Measurements from ENCODE around the gene FBXW5.
A peak's percentile ranks its signal among the peaks of the same experiment; 100 is the strongest.

The FBXW5 gene

GRCh38 chr9:136952321-136952850 is 7.8 kb upstream of the FBXW5 start:
- no peak for DNase-seq (ENCODE audit: low read depth, low spot score)
- H3K4me3 ChIP-seq (ENCODE audit: low read length): no peak overlapping the region

- no peak within 1 kb of the TSS for H3K4me3 ChIP-seq (ENCODE audit: low read length)
- no peak for DNase-seq (ENCODE audit: low read depth, low spot score)
Observed at GRCh38 chr9:136951541-136952320, 7.2 kb upstream of the FBXW5 start, which contains the start of gene LCN12. LCN12 (plus strand) TSS chr9:136952273; CDS start chr9:136952328, 55 bp downstream.

GRCh38 chr9:136950656-136951276 is 6.2 kb upstream of the FBXW5 start:
- peak overlapping the region; percentile 69 for H3K4me3 ChIP-seq (ENCODE audit: low read length)
- DNase-seq (ENCODE audit: low read depth, low spot score): no peak

GRCh38 chr9:136949817-136950655 is 5.5 kb upstream of the FBXW5 start:
- peak overlapping the region; percentile 69 for H3K4me3 ChIP-seq (ENCODE audit: low read length)
- DNase-seq (ENCODE audit: low read depth, low spot score): peak; percentile 91

- H3K4me3 ChIP-seq (ENCODE audit: low read length): peak overlapping the region; percentile 69
- DNase-seq (ENCODE audit: low read depth, low spot score): no peak
Observed at GRCh38 chr9:136949239-136949816, 4.8 kb upstream of the FBXW5 start.

GRCh38 chr9:136947955-136948510 is 3.5 kb upstream of the FBXW5 start:
- H3K4me3 ChIP-seq (ENCODE audit: low read length): no peak overlapping the region
- no peak for DNase-seq (ENCODE audit: low read depth, low spot score)

- no peak overlapping the region for H3K4me3 ChIP-seq (ENCODE audit: low read length)
- DNase-seq (ENCODE audit: low read depth, low spot score): no peak
Observed at GRCh38 chr9:136947028-136947891, 2.7 kb upstream of the FBXW5 start.

GRCh38 chr9:136946228-136947027 is 1.9 kb upstream of the FBXW5 start:
- H3K4me3 ChIP-seq (ENCODE audit: low read length): no peak overlapping the region
- DNase-seq (ENCODE audit: low read depth, low spot score): no peak

GRCh38 chr9:136945333-136946227 is 1.0 kb upstream of the FBXW5 start:
- no peak for DNase-seq (ENCODE audit: low read depth, low spot score)
- H3K4me3 ChIP-seq (ENCODE audit: low read length): no peak overlapping the region

GRCh38 chr9:136944212-136944518 is 373 bp downstream of the FBXW5 start:
- peak overlapping the region; percentile 78 for H3K4me3 ChIP-seq (ENCODE audit: low read length)
- DNase-seq (ENCODE audit: low read depth, low spot score): no peak

- peak overlapping the region; percentile 78 for H3K4me3 ChIP-seq (ENCODE audit: low read length)
- no peak for DNase-seq (ENCODE audit: low read depth, low spot score)
Observed at GRCh38 chr9:136943291-136944211, 987 bp downstream of the FBXW5 start.

GRCh38 chr9:136942881-136943230 is 1.7 kb downstream of the FBXW5 start:
- peak overlapping the region; percentile 78; the same call in 1 of the 2 replicates for H3K4me3 ChIP-seq (ENCODE audit: low read length)
- DNase-seq (ENCODE audit: low read depth, low spot score): no peak

GRCh38 chr9:136942112-136942880 is 2.2 kb downstream of the FBXW5 start:
- no peak overlapping the region for H3K4me3 ChIP-seq (ENCODE audit: low read length)
- DNase-seq (ENCODE audit: low read depth, low spot score): no peak

- H3K4me3 ChIP-seq (ENCODE audit: low read length): no peak overlapping the region
- DNase-seq (ENCODE audit: low read depth, low spot score): no peak
Observed at GRCh38 chr9:136941231-136942111, 3.1 kb downstream of the FBXW5 start.
